Renal cortical epithelial cell (primary cell): ENCODE data around the gene BRSK2. TPM values are rescaled to one million over a fixed set of nuclear protein-coding genes. Genes with fewer than 3 reads are reported as not detected.
"Not testable (repeated sequence)": the region's sequence is repeated elsewhere in the genome, so short reads cannot be mapped to it uniquely, and the experiment has no call there.

Source experiments
- DNase-seq: peaks from one replicate; pipeline ENCODE4 v3.0.0-alpha.2; 2011; ENCODE audit warnings: low read depth
- total RNA-seq: library from RNA; depleted of rRNA; stranded (reverse); fragments of >200 nt; gene quantifications from 2 replicates; pipeline ENCODE4 v1.2.3, GENCODE V29; 2014

BRSK2 gene
- total RNA-seq, 1 donor from 2014 or later = 0.30 TPM

- DNase-seq = not testable (repeated sequence)
These were observed 20.1 kb downstream of the BRSK2 start for GRCh38 chr11:1409852-1410125.

- no peak for DNase-seq
These were observed 20.9 kb downstream of the BRSK2 start for GRCh38 chr11:1410366-1411291.

GRCh38 chr11:1411301-1411700 lies 21.6 kb downstream of the BRSK2 start:
- DNase-seq = no peak

GRCh38 chr11:1411739-1412138 lies 22.0 kb downstream of the BRSK2 start:
- not testable (repeated sequence) for DNase-seq

GRCh38 chr11:1412377-1413095 lies 22.8 kb downstream of the BRSK2 start:
- no peak for DNase-seq

- no peak for DNase-seq
These were observed 24.9 kb downstream of the BRSK2 start for GRCh38 chr11:1414650-1415049.

- no peak for DNase-seq
These were observed 25.9 kb downstream of the BRSK2 start for GRCh38 chr11:1415631-1416030.

- not testable (repeated sequence) for DNase-seq
These were observed 28.6 kb downstream of the BRSK2 start for GRCh38 chr11:1418192-1418795.

- no peak for DNase-seq
These were observed 30.1 kb downstream of the BRSK2 start for GRCh38 chr11:1419811-1420210.

- DNase-seq = no peak
These were observed 31.6 kb downstream of the BRSK2 start for GRCh38 chr11:1421291-1421690.

GRCh38 chr11:1422481-1422880 lies 32.7 kb downstream of the BRSK2 start:
- no peak for DNase-seq

- no peak for DNase-seq
These were observed 33.2 kb downstream of the BRSK2 start for GRCh38 chr11:1422981-1423380.

- DNase-seq = not testable (repeated sequence)
These were observed 33.7 kb downstream of the BRSK2 start for GRCh38 chr11:1423406-1423805.

- no peak for DNase-seq
These were observed 35.3 kb downstream of the BRSK2 start for GRCh38 chr11:1425006-1425405.

GRCh38 chr11:1425439-1425838 lies 35.7 kb downstream of the BRSK2 start:
- no peak for DNase-seq

GRCh38 chr11:1428762-1429316 lies 39.1 kb downstream of the BRSK2 start:
- DNase-seq = no peak

- no peak for DNase-seq
These were observed 43.8 kb downstream of the BRSK2 start for GRCh38 chr11:1433568-1433967.

GRCh38 chr11:1433977-1434640 lies 44.4 kb downstream of the BRSK2 start:
- no peak for DNase-seq

- DNase-seq = not testable (repeated sequence)
These were observed 45.7 kb downstream of the BRSK2 start for GRCh38 chr11:1435479-1435819.

GRCh38 chr11:1435820-1436467 lies 46.2 kb downstream of the BRSK2 start:
- DNase-seq = no peak

GRCh38 chr11:1436468-1437039 lies 46.8 kb downstream of the BRSK2 start:
- DNase-seq = no peak
